Central memory CD8-positive, alpha-beta T cell (primary cell): Measurements from ENCODE around the gene TAS2R7.
"Not testable (repeated sequence)": the region's sequence is repeated elsewhere in the genome, so short reads cannot be mapped to it uniquely, and the experiment has no call there.

ENCODE experiments used
- ATAC-seq: fragments of 150-1000 bp; cut with Tn5 transposase; replicated peaks from 2 replicates; pipeline ENCODE4 v1.10.0; 2022; ENCODE audit warnings: mild to moderate bottlenecking, moderate FRiP score, moderate number of reproducible peaks; ENCODE audit not compliant: poor library complexity, severe bottlenecking; ENCODE audit errors: extremely low read depth
- DNase-seq, 2 donors: peaks; one replicate each; pipeline ENCODE4 v3.0.0; 2021; ENCODE audit warnings: low spot score in 2 of 2
- H3K27ac Mint-ChIP-seq: one replicate; pipeline ENCODE4 v1.8.0; 2022; ENCODE audit warnings: low read depth, mild to moderate bottlenecking, moderate library complexity, mixed read lengths
- H3K27me3 Mint-ChIP-seq: one replicate; pipeline ENCODE4 v1.8.0; 2022; ENCODE audit warnings: mixed read lengths
- H3K36me3 Mint-ChIP-seq: one replicate; pipeline ENCODE4 v1.8.0; 2022; ENCODE audit warnings: mild to moderate bottlenecking, moderate library complexity, mixed read lengths; ENCODE audit not compliant: insufficient read depth
- H3K4me1 Mint-ChIP-seq: one replicate; pipeline ENCODE4 v1.8.0; 2022; ENCODE audit warnings: mixed read lengths
- H3K4me3 Mint-ChIP-seq: one replicate; pipeline ENCODE4 v1.8.0; 2022; ENCODE audit warnings: mild to moderate bottlenecking, moderate library complexity, mixed read lengths
- H3K9me3 Mint-ChIP-seq: one replicate; pipeline ENCODE4 v1.8.0; 2022; ENCODE audit warnings: mixed read lengths

The TAS2R7 gene

DNA sequence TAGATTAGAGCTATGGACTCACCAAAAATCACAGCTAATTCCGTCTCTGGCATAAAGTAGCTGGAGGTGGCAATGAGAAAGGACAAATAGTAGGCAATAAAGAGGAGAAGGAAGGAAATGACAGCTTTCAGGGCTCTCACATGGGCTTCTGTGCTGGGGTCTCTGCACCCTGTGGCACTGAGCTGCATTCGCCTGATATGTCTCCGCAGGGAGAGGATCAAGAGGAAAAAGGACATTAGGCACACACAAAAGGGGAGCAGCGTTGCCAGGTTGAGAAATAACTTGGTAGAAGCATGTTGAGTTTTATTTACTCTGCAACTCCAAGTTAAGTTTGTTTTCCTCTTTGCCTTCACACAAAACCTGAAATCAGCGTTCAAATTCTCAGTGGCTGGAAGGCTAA is 686 bp downstream of the TAS2R7 start:
- H3K4me1 Mint-ChIP-seq, result no peaks in the 10 kb centered on the region
- H3K4me3 Mint-ChIP-seq, result no peak overlapping the region
- no peak for ATAC-seq
- no peaks in the 10 kb centered on the region for H3K9me3 Mint-ChIP-seq
- H3K36me3 Mint-ChIP-seq, result no peaks in the 10 kb centered on the region
- no peak overlapping the region for H3K27ac Mint-ChIP-seq
- no peak for DNase-seq
- peaks cover 85% of the 10 kb centered on the region for H3K27me3 Mint-ChIP-seq

DNA sequence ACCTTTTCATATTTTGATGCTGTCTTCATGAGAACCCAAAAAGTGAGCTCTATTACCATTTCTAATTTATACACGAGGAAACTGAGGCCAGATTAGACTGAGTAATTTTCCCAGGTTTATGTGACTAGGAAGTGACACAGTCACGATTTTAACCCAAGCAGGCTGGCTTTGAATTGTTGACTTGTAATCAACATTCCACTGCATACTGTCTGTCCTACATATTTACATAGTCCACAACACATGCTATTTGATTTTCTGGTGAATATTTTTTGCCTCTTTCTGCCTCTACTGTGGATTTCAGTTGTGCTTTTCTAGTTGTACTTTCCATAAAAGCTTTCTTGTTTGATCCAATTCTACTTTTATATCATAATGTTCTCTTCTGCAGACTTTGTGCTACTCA is 8.2 kb downstream of the TAS2R7 start:
- H3K9me3 Mint-ChIP-seq, result no peaks in the 10 kb centered on the region
- H3K27me3 Mint-ChIP-seq, result peaks cover 46% of the 10 kb centered on the region
- no peak for DNase-seq
- no peak overlapping the region for H3K4me3 Mint-ChIP-seq
- H3K27ac Mint-ChIP-seq, result no peak overlapping the region
- H3K36me3 Mint-ChIP-seq, result no peaks in the 10 kb centered on the region
- no peaks in the 10 kb centered on the region for H3K4me1 Mint-ChIP-seq
- no peak for ATAC-seq

DNA sequence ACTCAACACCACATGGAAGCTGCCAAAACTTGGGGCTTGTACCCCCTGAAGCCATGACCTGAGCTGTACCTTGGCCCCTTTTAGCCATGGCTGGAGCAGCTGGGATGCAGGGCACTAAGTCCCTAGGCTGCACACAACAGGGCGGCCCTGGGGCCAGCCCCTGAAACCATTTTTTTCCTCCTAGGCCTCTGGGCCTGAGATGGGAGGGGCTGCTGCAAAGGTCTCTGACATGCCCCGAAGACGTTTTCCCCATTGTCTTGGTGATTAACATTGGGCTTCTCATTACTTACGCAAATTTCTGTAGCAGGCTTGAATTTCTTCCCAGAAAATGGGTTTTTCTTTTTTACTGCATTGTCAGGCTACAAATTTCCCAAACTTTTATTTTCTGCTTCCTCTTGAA is 10.7 kb downstream of the TAS2R7 start:
- not testable (repeated sequence) for H3K4me1 Mint-ChIP-seq, H3K27ac Mint-ChIP-seq, DNase-seq, H3K9me3 Mint-ChIP-seq, H3K4me3 Mint-ChIP-seq, H3K36me3 Mint-ChIP-seq, ATAC-seq
- H3K27me3 Mint-ChIP-seq, result peaks cover 35% of the 10 kb centered on the region

DNA sequence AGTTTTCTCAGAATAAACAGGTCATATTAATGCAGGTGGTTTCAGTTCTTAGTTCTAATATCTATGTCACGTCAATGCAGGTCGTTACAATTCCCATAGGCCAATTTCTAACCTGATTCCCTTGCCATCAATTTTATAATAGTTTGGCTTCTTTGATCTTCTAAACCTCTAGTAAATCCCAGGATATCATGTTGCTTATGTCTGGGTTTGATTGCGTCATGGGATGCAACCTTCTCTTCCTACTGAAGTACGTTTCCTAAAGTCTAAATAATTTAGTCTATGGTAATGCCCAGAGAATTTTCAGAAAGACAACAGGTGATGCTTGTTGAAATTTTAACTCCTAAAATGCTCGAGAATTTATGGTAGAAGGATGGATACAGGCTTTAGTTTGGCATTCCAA is 19.2 kb downstream of the TAS2R7 start:
- Mint-ChIP-seq H3K4me3 (no peak overlapping the region), H3K27ac (no peak overlapping the region), H3K9me3 (no peaks in the 10 kb centered on the region), H3K4me1 (no peaks in the 10 kb centered on the region), H3K27me3 (peaks cover 32% of the 10 kb centered on the region), H3K36me3 (no peaks in the 10 kb centered on the region)
- no peak for ATAC-seq
- DNase-seq, result no peak

DNA sequence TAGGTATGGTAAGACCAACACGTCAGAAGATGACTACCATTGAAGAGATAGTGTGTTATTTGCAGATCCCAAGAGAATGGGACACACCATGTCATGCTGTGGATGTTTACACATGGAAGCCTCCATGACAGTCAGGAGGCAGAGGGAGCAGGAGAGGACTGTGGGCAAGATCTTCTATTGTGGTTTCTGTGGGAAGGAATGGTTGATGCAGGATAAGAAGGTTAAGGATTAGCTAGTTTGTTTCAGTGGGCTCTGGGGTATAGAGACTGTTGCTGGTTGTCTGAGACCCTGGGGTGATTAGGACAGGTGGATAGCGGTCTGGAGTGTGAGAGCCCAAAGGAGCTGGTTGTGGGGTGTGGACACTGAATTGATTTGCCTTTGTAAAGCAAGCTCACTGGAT is 23.3 kb downstream of the TAS2R7 start:
- Mint-ChIP-seq H3K36me3 (no peaks in the 10 kb centered on the region), H3K9me3 (no peaks in the 10 kb centered on the region), H3K4me3 (no peak overlapping the region), H3K4me1 (no peaks in the 10 kb centered on the region), H3K27ac (no peak overlapping the region), H3K27me3 (peaks cover 38% of the 10 kb centered on the region)
- ATAC-seq (no peak), DNase-seq (no peak)

DNA sequence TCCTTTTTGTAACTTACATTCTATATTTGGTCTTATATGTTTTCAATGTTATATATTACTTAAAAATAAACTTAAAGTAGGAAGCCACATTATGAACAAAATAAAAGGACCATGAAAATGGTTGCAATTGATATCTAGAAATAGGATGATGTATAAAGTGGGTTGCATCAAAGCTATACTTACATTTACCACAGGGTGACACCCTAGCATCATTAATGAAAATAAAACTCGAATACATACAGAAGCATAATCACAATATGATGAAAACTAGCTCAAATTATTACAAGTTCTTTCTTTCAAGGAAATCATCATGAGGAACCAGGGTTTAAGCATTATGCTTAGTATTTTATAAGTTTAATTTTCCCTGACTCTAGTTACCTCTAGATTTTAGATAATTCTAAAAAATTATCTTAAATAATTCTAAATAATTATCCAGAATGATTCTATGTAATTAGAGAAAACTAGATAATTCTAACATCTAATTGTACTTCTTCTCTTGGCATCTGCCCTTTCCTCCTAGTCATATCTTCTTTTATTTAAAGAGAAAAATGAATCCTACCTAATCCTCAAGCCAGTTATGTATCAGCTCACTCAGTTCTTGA is 31.2 kb downstream of the TAS2R7 start:
- Mint-ChIP-seq H3K9me3 (no peaks in the 10 kb centered on the region), H3K4me1 (no peaks in the 10 kb centered on the region), H3K27me3 (peaks cover 84% of the 10 kb centered on the region), H3K27ac (no peak overlapping the region), H3K4me3 (no peak overlapping the region), H3K36me3 (no peaks in the 10 kb centered on the region)
- DNase-seq (no peak), ATAC-seq (no peak)

DNA sequence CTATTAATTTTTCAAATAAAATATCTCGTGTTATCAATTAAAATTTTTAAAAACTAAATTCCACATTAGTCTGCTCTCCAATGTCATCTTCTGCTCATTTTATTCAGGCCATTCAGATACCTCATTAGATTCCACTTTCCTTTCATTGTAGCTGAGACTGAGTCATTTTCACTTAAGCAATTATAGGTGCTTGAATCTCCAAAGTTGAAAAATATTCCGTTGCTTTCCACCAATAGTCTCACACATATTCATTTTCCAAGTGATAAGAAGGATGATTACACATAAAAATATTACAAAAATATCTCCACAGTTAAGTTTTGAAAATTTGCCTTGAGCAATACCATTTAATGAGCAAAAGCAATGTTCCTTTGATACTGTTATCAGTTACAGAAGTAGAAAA is 42.8 kb downstream of the TAS2R7 start:
- Mint-ChIP-seq H3K27me3 (peaks cover 77% of the 10 kb centered on the region), H3K9me3 (peaks cover 11% of the 10 kb centered on the region), H3K27ac (no peak overlapping the region), H3K4me3 (no peak overlapping the region), H3K4me1 (no peaks in the 10 kb centered on the region), H3K36me3 (peaks cover 2% of the 10 kb centered on the region)
- ATAC-seq (no peak), DNase-seq (no peak)

DNA sequence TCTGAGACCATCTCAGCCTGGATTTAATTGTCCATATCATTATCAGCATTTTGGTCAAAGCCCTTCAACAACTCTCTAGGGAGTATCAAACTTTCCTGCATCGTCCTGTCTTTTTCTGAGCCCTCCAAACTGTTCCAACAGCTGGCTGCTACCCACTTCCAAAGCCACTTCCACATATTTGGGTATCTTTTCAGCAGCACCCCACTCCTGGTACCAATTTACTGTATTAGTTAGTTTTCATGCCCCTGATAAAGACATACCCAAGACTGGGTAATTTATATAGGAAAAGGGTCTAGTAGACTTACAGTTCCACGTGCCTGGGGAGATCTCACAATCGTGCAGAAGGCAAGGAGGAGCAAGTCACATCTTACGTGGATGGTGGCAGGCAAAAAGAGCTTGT is 46.2 kb downstream of the TAS2R7 start:
- Mint-ChIP-seq H3K27me3 (peaks cover 82% of the 10 kb centered on the region), H3K27ac (no peak overlapping the region), H3K9me3 (peaks cover 11% of the 10 kb centered on the region), H3K36me3 (peaks cover 3% of the 10 kb centered on the region), H3K4me3 (no peak overlapping the region), H3K4me1 (peaks cover 1% of the 10 kb centered on the region)
- DNase-seq (no peak), ATAC-seq (no peak)

DNA sequence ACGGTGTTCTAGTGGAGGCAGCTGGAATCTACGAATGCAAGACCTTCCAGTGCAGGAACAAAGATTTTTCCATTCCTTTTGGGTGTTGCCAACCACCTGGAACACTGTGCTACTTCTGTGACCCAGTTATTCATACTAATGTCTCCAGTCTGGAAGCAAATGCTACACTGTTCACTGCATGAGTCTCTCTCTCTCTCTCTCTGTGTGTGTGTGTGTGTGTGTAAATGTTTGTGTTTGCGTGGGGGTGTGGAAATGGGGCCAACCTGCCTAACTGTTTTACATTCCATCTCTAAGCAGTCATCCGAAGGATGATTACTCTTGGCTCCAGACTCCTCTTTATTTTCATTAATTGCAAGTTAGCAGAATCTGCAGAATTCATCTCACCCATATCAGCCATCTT is 49.4 kb downstream of the TAS2R7 start:
- ATAC-seq (no peak), DNase-seq (no peak)
- peaks cover 11% of the 10 kb centered on the region for H3K9me3 Mint-ChIP-seq
- H3K4me3 Mint-ChIP-seq, result no peak overlapping the region
- H3K27me3 Mint-ChIP-seq, result peaks cover 66% of the 10 kb centered on the region
- peaks cover 3% of the 10 kb centered on the region for H3K36me3 Mint-ChIP-seq
- no peak overlapping the region for H3K27ac Mint-ChIP-seq
- peaks cover 13% of the 10 kb centered on the region for H3K4me1 Mint-ChIP-seq
